HUES48 (cell line): Measurements from ENCODE around the gene GPC5.

ENCODE experiments used
- H3K27ac ChIP-seq: one replicate; pipeline ENCODE4 v1.7.0; 2013; ENCODE audit warnings: low read depth, low read length, inconsistent platforms
- H3K27me3 ChIP-seq: 2 replicates; pipeline ENCODE4 v1.6.1; 2013; ENCODE audit warnings: mild to moderate bottlenecking, low read length; ENCODE audit not compliant: control insufficient read depth, insufficient read depth
- H3K36me3 ChIP-seq: 2 replicates; pipeline ENCODE4 v1.6.1; 2013; ENCODE audit warnings: low read length; ENCODE audit not compliant: control insufficient read depth, insufficient read depth
- H3K4me1 ChIP-seq: 2 replicates; pipeline ENCODE4 v1.6.1; 2013; ENCODE audit warnings: mild to moderate bottlenecking, low read length; ENCODE audit not compliant: control insufficient read depth, insufficient read depth
- H3K4me3 ChIP-seq: 2 replicates; pipeline ENCODE4 v1.5.1; 2013; ENCODE audit warnings: mild to moderate bottlenecking, low read depth, low read length
- H3K9ac ChIP-seq: 2 replicates; pipeline ENCODE4 v1.6.1; 2013; ENCODE audit warnings: mild to moderate bottlenecking, low read depth, low read length, moderate library complexity
- H3K9me3 ChIP-seq: 2 replicates; pipeline ENCODE4 v1.6.1; 2013; ENCODE audit warnings: low read length; ENCODE audit not compliant: control insufficient read depth, insufficient read depth

Gene GPC5

GRCh38 chr13:92054389-92054788 is 656.0 kb downstream of the GPC5 start:
- no peak overlapping the region for H3K4me3 ChIP-seq
- H3K4me1 ChIP-seq, result no peaks in the 10 kb centered on the region
- no peaks in the 10 kb centered on the region for H3K9me3 ChIP-seq
- no peaks in the 10 kb centered on the region for H3K36me3 ChIP-seq
- H3K27me3 ChIP-seq, result no peaks in the 10 kb centered on the region
- no peak overlapping the region for H3K9ac ChIP-seq
- H3K27ac ChIP-seq, result no peak overlapping the region

- no peaks in the 10 kb centered on the region for H3K36me3 ChIP-seq
- no peak overlapping the region for H3K27ac ChIP-seq
- H3K27me3 ChIP-seq, result no peaks in the 10 kb centered on the region
- no peak overlapping the region for H3K9ac ChIP-seq
- no peak overlapping the region for H3K4me3 ChIP-seq
- no peaks in the 10 kb centered on the region for H3K9me3 ChIP-seq
- H3K4me1 ChIP-seq, result 0 out of 2 replicates have a peak, but pooled peaks cover 2% of the 10 kb centered on the region
Observed at GRCh38 chr13:92074658-92075057, 676.2 kb downstream of the GPC5 start.

- Histone ChIP-seq H3K4me1 (no peaks in the 10 kb centered on the region), H3K4me3 (no peak overlapping the region), H3K27ac (no peak overlapping the region), H3K9ac (no peak overlapping the region), H3K36me3 (no peaks in the 10 kb centered on the region), H3K9me3 (no peaks in the 10 kb centered on the region), H3K27me3 (no peaks in the 10 kb centered on the region)
Observed at GRCh38 chr13:92097337-92097903, 699.0 kb downstream of the GPC5 start.

- Histone ChIP-seq H3K4me1 (peaks cover 5% of the 10 kb centered on the region; the same call in 1 of the 2 replicates), H3K4me3 (no peak overlapping the region), H3K36me3 (no peaks in the 10 kb centered on the region), H3K27me3 (no peaks in the 10 kb centered on the region), H3K9ac (no peak overlapping the region), H3K27ac (no peak overlapping the region), H3K9me3 (no peaks in the 10 kb centered on the region)
Observed at GRCh38 chr13:92101801-92102200, 703.4 kb downstream of the GPC5 start.

- Histone ChIP-seq H3K36me3 (no peaks in the 10 kb centered on the region), H3K27me3 (no peaks in the 10 kb centered on the region), H3K4me1 (peaks cover 5% of the 10 kb centered on the region; the same call in 1 of the 2 replicates), H3K9me3 (no peaks in the 10 kb centered on the region), H3K4me3 (no peak overlapping the region), H3K9ac (no peak overlapping the region), H3K27ac (no peak overlapping the region)
Observed at GRCh38 chr13:92103689-92104153, 705.3 kb downstream of the GPC5 start.

GRCh38 chr13:92122186-92122853 is 723.9 kb downstream of the GPC5 start:
- H3K9me3 ChIP-seq, result no peaks in the 10 kb centered on the region
- no peak overlapping the region for H3K4me3 ChIP-seq
- H3K9ac ChIP-seq, result no peak overlapping the region
- H3K36me3 ChIP-seq, result no peaks in the 10 kb centered on the region
- H3K27me3 ChIP-seq, result no peaks in the 10 kb centered on the region
- no peak overlapping the region for H3K27ac ChIP-seq
- H3K4me1 ChIP-seq, result no peaks in the 10 kb centered on the region

GRCh38 chr13:92126399-92126798 is 728.0 kb downstream of the GPC5 start:
- Histone ChIP-seq H3K4me3 (no peak overlapping the region), H3K36me3 (no peaks in the 10 kb centered on the region), H3K4me1 (no peaks in the 10 kb centered on the region), H3K27ac (no peak overlapping the region), H3K9ac (no peak overlapping the region), H3K9me3 (no peaks in the 10 kb centered on the region), H3K27me3 (no peaks in the 10 kb centered on the region)

GRCh38 chr13:92135509-92135908 is 737.1 kb downstream of the GPC5 start:
- Histone ChIP-seq H3K9me3 (no peaks in the 10 kb centered on the region), H3K27ac (no peak overlapping the region), H3K9ac (no peak overlapping the region), H3K4me3 (no peak overlapping the region), H3K27me3 (no peaks in the 10 kb centered on the region), H3K36me3 (no peaks in the 10 kb centered on the region), H3K4me1 (no peaks in the 10 kb centered on the region)

GRCh38 chr13:92136449-92137155 is 738.2 kb downstream of the GPC5 start:
- Histone ChIP-seq H3K9ac (no peak overlapping the region), H3K4me3 (no peak overlapping the region), H3K36me3 (no peaks in the 10 kb centered on the region), H3K27ac (no peak overlapping the region), H3K27me3 (no peaks in the 10 kb centered on the region), H3K9me3 (no peaks in the 10 kb centered on the region), H3K4me1 (no peaks in the 10 kb centered on the region)

- H3K36me3 ChIP-seq, result no peaks in the 10 kb centered on the region
- no peaks in the 10 kb centered on the region for H3K4me1 ChIP-seq
- no peaks in the 10 kb centered on the region for H3K9me3 ChIP-seq
- H3K9ac ChIP-seq, result no peak overlapping the region
- H3K27ac ChIP-seq, result no peak overlapping the region
- no peak overlapping the region for H3K4me3 ChIP-seq
- H3K27me3 ChIP-seq, result no peaks in the 10 kb centered on the region
Observed at GRCh38 chr13:92137520-92137919, 739.1 kb downstream of the GPC5 start.

GRCh38 chr13:92143766-92144165 is 745.3 kb downstream of the GPC5 start:
- no peaks in the 10 kb centered on the region for H3K9me3 ChIP-seq
- H3K9ac ChIP-seq, result no peak overlapping the region
- H3K27ac ChIP-seq, result no peak overlapping the region
- no peaks in the 10 kb centered on the region for H3K27me3 ChIP-seq
- H3K4me1 ChIP-seq, result no peaks in the 10 kb centered on the region
- H3K4me3 ChIP-seq, result no peak overlapping the region
- H3K36me3 ChIP-seq, result no peaks in the 10 kb centered on the region
